Effector memory CD8-positive, alpha-beta T cell (primary cell): ENCODE measurements around the gene GPATCH3.
"Not testable (repeated sequence)": the region's sequence is repeated elsewhere in the genome, so short reads cannot be mapped to it uniquely, and the experiment has no call there.

ENCODE experiments used
- ATAC-seq: fragments of 150-1000 bp; cut with Tn5 transposase; replicated peaks from 2 replicates; pipeline ENCODE4 v1.10.0; 2021; ENCODE audit warnings: mild to moderate bottlenecking, moderate library complexity
- DNase-seq, 3 experiments: peaks; one replicate each; pipeline ENCODE4 v3.0.0; 2021
- H3K27ac Mint-ChIP-seq, 2 donors: one replicate each; pipeline ENCODE4 v1.8.0; 2022; ENCODE audit warnings: mild to moderate bottlenecking in 2 of 2, mixed read lengths in 2 of 2, moderate library complexity in 2 of 2
- H3K27me3 Mint-ChIP-seq, 2 donors: one replicate each; pipeline ENCODE4 v1.8.0; 2022; ENCODE audit warnings: mixed read lengths in 2 of 2
- H3K36me3 Mint-ChIP-seq: one replicate; pipeline ENCODE4 v1.8.0; 2022; ENCODE audit warnings: mild to moderate bottlenecking, moderate library complexity, mixed read lengths; ENCODE audit not compliant: insufficient read depth
- H3K4me1 Mint-ChIP-seq, 2 donors: one replicate each; pipeline ENCODE4 v1.8.0; 2022; ENCODE audit warnings: low read depth in 2 of 2, mixed read lengths in 2 of 2
- H3K4me3 Mint-ChIP-seq, 2 donors: one replicate each; pipeline ENCODE4 v1.8.0; 2022; ENCODE audit warnings: mild to moderate bottlenecking in 2 of 2, mixed read lengths in 2 of 2, moderate library complexity in 2 of 2
- H3K9me3 Mint-ChIP-seq, 2 donors: one replicate each; pipeline ENCODE4 v1.8.0; 2022; ENCODE audit warnings: mixed read lengths in 2 of 2

The GPATCH3 gene

DNA sequence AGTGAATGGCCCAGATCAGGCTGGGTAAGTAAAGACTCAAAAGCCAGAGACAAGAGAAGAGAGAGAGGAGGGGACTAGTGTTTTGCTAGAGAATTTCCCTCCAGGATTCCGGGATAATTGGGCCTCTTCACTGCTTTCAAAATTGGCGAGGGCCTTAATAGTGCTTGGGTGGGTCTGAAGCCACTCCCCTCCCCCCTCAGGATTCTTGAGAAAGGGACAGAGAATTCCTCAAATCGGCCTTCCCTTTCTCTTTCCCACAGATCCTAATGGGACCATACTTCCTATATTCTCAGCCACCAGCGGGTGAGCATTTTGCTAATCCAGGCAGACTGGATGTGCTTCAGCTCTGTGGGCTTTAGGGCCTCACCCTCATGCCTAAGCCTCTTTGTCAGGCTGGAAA lies 25.4 kb downstream of the GPATCH3 start:
- ATAC-seq (no peak), DNase-seq (no peak)
- Mint-ChIP-seq H3K36me3 (peaks cover 26% of the 10 kb centered on the region), H3K27me3 (no peaks in the 10 kb centered on the region), H3K4me3 (no peak overlapping the region), H3K27ac (no peak overlapping the region), H3K4me1 (no peaks in the 10 kb centered on the region), H3K9me3 (no peaks in the 10 kb centered on the region)

DNA sequence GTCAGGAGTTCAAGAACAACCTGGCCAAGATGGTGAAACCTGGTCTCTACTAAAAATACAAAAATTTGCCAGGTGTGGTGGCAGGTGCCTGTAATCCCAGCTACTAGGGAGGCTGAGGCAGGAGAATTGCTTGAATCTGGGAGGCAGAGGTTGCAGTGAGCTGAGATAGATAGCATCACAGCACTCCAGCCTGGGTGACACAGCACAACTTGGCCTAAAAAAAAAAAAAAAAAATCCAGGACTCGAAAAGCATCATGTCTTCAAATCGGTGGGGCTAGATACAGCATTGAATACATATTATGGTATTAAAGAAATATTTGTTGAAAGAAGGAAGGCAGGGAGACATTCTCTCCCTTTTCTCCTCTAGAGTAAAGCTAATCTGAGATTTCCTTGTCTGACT lies 27.2 kb downstream of the GPATCH3 start:
- not testable (repeated sequence) for DNase-seq, H3K9me3 Mint-ChIP-seq, H3K27me3 Mint-ChIP-seq, ATAC-seq, H3K4me1 Mint-ChIP-seq, H3K27ac Mint-ChIP-seq, H3K4me3 Mint-ChIP-seq
- H3K36me3 Mint-ChIP-seq: peaks cover 16% of the 10 kb centered on the region

DNA sequence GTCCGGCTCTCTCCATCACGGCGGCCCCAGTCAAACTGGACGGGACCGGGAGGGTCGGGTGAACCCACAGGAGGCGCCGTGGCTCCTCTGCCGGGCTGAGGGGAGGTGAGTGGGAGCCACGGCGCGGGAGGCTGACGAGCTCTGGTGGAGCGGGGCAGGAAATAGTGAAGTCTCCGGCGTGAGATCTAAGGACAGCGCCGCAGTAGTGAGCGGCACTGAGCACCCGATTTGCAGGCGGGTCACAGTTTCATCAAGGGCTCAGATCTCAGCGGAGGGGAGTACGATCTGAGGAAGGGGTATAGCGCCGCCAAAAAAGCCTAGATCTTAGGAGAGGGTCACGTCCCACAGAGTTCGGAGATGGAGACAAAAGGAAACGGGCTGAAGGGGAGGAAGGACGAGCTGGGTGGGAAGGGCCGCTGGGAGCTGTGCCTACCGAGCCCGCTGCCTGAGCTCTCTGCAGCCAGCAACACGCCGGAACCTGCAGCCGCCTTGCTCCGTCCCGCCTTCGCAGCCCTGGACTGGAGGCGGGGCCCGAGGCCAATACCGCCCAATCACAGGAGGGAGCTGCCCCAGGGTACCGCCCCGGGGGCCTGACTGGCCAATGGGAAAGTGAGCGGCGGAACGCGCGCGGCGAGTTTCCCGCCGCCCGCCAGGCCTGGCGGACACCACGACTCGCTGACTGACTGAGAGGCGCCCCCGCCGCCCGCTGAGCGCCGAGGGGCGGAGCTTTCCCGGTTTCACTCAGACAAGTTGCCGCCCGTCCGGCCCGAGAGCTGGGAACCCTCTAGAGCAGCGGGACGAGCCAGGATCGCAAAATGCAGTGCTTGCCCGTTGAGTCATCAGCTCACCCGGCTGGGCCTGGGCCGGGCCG lies 35.4 kb downstream of the GPATCH3 start:
- ATAC-seq: peak; percentile 95
- H3K4me3 Mint-ChIP-seq: peak overlapping the region; percentile 78

DNA sequence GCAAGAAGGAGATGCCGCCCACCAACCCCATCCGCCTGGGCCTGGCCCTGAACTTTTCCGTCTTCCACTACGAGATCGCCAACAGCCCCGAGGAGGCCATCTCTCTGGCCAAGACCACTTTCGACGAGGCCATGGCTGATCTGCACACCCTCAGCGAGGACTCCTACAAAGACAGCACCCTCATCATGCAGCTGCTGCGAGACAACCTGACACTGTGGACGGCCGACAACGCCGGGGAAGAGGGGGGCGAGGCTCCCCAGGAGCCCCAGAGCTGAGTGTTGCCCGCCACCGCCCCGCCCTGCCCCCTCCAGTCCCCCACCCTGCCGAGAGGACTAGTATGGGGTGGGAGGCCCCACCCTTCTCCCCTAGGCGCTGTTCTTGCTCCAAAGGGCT lies 36.6 kb downstream of the GPATCH3 start:
- Mint-ChIP-seq H3K36me3 (peaks cover 26% of the 10 kb centered on the region), H3K4me1 (peaks cover 7 to 14% of the 10 kb centered on the region in 2 donors), H3K9me3 (no peaks in the 10 kb centered on the region), H3K27me3 (no peaks in the 10 kb centered on the region), H3K4me3 (peak overlapping the region; percentile 78), H3K27ac (peak overlapping the region; percentile 73 to 90)
- no peak for ATAC-seq
- DNase-seq: no peak

More for the DNA sequence above, 35.4 kb downstream of the GPATCH3 start:
- peaks cover 7 to 14% of the 10 kb centered on the region in 2 donors for H3K4me1 Mint-ChIP-seq
- peak; percentile 92 to 95 (median 94) for DNase-seq
- no peaks in the 10 kb centered on the region for H3K9me3 Mint-ChIP-seq
- H3K27ac Mint-ChIP-seq: peak overlapping the region; percentile 73 to 90
- H3K27me3 Mint-ChIP-seq: no peaks in the 10 kb centered on the region
- H3K36me3 Mint-ChIP-seq: peaks cover 24% of the 10 kb centered on the region

DNA sequence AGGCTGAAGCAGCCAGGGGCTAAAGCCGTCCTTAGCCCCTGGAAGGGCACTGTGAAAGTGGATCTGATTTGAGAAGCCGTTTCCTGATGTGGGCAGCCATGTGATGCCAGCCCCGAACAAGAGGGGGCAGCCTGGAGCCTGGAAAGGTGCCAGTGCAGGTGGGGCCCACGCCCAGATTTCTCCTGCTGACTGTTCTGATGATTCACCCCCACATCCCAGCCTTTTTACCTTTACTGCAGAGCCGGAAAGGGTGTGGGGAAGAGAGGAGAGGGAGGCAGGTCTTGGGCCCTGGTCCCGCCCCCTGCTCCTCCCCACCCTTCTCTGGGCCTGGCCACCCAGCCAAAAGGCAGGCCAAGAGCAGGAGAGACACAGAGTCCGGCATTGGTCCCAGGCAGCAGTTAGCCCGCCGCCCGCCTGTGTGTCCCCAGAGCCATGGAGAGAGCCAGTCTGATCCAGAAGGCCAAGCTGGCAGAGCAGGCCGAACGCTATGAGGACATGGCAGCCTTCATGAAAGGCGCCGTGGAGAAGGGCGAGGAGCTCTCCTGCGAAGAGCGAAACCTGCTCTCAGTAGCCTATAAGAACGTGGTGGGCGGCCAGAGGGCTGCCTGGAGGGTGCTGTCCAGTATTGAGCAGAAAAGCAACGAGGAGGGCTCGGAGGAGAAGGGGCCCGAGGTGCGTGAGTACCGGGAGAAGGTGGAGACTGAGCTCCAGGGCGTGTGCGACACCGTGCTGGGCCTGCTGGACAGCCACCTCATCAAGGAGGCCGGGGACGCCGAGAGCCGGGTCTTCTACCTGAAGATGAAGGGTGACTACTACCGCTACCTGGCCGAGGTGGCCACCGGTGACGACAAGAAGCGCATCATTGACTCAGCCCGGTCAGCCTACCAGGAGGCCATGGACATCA lies 37.2 kb downstream of the GPATCH3 start, which contains the start of gene SFN:
Gene SFN, plus strand, starts transcription at position 369 of the 904 bp plus-strand sequence. Its CDS starts 64 bp downstream, at position 433.
- no peaks in the 10 kb centered on the region for H3K27me3 Mint-ChIP-seq
- peak in 1 of 3 experiments; percentile 19 for DNase-seq
- peak within 1 kb of the TSS; percentile 73 to 90 for H3K27ac Mint-ChIP-seq
- ATAC-seq: no peak
- peaks cover 23% of the 10 kb centered on the region for H3K36me3 Mint-ChIP-seq
- H3K4me1 Mint-ChIP-seq: peaks cover 7 to 14% of the 10 kb centered on the region in 2 donors
- peak within 1 kb of the TSS; percentile 78 for H3K4me3 Mint-ChIP-seq
- H3K9me3 Mint-ChIP-seq: no peaks in the 10 kb centered on the region

DNA sequence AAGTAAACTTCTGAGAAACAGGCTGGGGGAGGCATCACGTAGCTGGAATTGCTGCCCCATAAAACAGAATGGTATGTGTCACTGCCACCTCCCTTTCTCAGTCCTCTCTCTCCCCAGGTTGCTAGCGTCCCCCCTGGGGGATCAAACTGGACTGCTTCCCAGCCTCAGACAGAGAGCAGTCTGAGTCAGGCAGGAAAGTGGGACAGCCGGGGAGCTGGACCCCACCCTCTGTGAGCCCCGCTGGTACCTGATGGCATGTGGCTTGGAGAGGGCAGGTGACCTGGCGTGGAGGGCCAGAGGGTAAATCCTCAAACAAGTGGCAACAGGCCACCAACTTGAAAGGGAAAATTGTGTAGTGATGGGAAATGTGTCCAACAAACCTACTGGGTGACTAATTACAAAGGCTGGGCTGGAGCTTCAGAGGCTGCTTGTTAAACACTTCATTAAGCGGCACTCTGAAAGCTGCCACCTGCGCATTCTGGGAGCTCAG lies 38.3 kb downstream of the GPATCH3 start:
- no peaks in the 10 kb centered on the region for H3K27me3 Mint-ChIP-seq
- peaks cover 28% of the 10 kb centered on the region for H3K36me3 Mint-ChIP-seq
- ATAC-seq (no peak), DNase-seq (no peak)
- peak overlapping the region; percentile 42 to 51 for H3K27ac Mint-ChIP-seq
- peaks cover 7 to 14% of the 10 kb centered on the region in 2 donors for H3K4me1 Mint-ChIP-seq
- no peak overlapping the region for H3K4me3 Mint-ChIP-seq
- no peaks in the 10 kb centered on the region for H3K9me3 Mint-ChIP-seq

DNA sequence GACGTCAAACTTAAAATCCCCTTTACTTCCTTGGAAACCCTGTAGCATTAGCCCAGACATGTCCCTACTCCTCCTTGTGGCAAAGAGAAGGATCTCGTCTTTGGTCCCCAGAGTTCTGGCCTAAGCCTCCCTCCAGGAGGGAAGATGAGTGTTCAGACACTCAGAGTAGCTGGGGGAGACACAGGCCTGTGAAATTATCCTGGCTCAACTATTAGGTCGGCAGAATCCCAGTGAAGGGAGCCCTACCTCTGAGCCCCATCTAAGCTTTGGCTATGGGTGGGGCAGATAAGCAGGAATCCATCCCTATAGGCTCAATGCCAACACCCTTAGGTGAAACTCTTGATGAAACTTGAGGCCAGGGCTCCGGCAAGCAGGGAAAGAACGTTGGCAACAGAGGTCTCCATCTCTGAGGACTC lies 39.0 kb downstream of the GPATCH3 start:
- Mint-ChIP-seq H3K4me1 (peaks cover 7 to 14% of the 10 kb centered on the region in 2 donors), H3K36me3 (peaks cover 34% of the 10 kb centered on the region), H3K9me3 (no peaks in the 10 kb centered on the region), H3K4me3 (no peak overlapping the region), H3K27me3 (no peaks in the 10 kb centered on the region), H3K27ac (peak overlapping the region in 1 of 2 donors; percentile 51)
- no peak for DNase-seq
- no peak for ATAC-seq

DNA sequence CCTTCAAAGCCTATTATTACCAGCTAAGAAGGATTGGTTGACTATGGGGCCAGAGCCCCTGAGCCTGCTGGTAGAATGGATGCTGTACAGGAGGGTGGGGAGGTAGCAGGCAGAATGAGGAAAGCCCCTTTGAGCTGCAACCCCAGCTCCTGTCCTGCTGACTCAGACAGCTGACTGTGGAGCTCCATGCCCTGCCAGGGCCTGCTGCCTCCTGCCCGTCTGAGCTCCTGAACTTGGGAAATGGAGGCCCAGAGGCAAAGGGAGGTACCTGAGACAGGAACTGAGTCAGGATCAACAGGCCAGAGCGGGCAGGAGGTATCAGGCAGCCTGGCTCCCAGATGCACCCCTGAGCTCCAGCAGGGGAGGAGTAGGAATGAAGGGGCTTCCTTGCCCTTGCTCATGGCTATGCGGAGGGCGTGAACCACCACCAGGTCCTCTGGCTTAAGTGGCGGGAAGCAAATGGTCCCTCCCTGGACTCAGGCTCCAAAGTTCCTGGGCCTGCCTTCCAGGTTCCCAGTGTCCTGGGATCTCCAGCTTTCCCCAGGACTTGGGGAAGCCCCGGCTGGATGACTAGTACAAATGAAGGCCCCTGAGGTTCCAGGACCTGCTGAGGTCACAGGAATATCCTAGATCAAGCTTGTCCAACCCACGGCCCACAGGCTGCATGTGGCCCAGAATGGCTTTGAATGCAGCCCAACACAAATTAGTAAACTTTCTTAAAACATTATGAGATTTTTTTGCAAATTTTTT lies 41.2 kb downstream of the GPATCH3 start:
- ATAC-seq (no peak), DNase-seq (no peak)
- H3K27me3 Mint-ChIP-seq: no peaks in the 10 kb centered on the region
- peaks cover 48% of the 10 kb centered on the region for H3K36me3 Mint-ChIP-seq
- H3K4me1 Mint-ChIP-seq: peaks cover 2 to 7% of the 10 kb centered on the region in 2 donors
- no peaks in the 10 kb centered on the region for H3K9me3 Mint-ChIP-seq
- H3K27ac Mint-ChIP-seq: peak overlapping the region in 1 of 2 donors; percentile 66
- H3K4me3 Mint-ChIP-seq: no peak overlapping the region

DNA sequence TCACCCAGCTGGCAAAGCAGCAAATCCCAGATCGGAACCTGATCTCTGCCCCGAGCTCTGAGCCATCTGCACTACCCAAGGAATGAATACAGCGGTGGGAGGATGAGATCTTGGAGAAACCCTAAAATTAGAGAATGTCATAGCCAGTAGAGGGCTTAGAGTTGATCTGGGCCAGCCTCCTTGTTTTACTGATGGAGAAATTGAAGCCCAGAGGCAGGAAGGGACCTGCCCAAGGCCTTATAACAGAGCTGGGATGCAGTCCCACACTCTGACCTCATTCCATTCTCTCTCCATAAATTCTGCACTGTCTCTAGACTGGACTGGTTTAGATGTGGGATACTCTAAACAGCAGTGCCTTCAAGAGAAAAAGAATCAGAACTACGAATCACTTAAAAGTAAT lies 42.1 kb downstream of the GPATCH3 start:
- H3K4me3 Mint-ChIP-seq: no peak overlapping the region
- peaks cover 53% of the 10 kb centered on the region for H3K36me3 Mint-ChIP-seq
- ATAC-seq (no peak), DNase-seq (no peak)
- peak overlapping the region in 1 of 2 donors; percentile 23 for H3K27ac Mint-ChIP-seq
- no peaks in the 10 kb centered on the region for H3K9me3 Mint-ChIP-seq
- H3K4me1 Mint-ChIP-seq: peaks cover 0 to 6% of the 10 kb centered on the region in 2 donors
- no peaks in the 10 kb centered on the region for H3K27me3 Mint-ChIP-seq

DNA sequence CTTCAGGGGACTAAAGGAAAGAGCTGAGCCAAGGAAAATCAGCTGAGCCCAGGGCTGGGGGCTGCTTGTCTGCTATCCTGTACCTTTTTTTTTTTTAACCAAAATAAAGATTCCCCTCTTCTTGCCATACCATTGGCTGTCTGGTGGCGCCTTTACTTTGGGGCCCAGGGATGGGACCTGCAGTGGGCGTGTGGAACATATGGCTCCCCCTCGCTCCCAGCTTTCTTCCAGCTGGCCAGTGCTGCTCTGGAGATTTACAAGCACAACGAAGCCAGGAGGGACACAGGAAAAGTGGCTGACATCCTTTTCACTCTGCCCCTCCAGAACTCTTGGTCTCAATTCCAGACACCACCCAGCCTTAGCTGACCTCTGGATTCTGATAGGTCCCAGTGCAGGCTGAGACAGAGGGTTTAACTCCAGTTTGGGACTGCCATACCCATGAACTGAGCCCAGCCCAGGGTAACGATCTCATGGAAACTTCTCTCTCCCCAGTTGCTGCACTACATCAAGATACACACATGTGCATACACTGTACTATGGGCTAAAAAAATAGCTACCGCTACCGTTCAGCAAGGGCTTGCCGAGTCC lies 42.7 kb downstream of the GPATCH3 start:
- Mint-ChIP-seq H3K27ac (no peak overlapping the region), H3K36me3 (peaks cover 53% of the 10 kb centered on the region), H3K27me3 (no peaks in the 10 kb centered on the region), H3K4me1 (peaks cover 3 to 8% of the 10 kb centered on the region in 2 donors), H3K4me3 (no peak overlapping the region), H3K9me3 (no peaks in the 10 kb centered on the region)
- no peak for DNase-seq
- no peak for ATAC-seq

DNA sequence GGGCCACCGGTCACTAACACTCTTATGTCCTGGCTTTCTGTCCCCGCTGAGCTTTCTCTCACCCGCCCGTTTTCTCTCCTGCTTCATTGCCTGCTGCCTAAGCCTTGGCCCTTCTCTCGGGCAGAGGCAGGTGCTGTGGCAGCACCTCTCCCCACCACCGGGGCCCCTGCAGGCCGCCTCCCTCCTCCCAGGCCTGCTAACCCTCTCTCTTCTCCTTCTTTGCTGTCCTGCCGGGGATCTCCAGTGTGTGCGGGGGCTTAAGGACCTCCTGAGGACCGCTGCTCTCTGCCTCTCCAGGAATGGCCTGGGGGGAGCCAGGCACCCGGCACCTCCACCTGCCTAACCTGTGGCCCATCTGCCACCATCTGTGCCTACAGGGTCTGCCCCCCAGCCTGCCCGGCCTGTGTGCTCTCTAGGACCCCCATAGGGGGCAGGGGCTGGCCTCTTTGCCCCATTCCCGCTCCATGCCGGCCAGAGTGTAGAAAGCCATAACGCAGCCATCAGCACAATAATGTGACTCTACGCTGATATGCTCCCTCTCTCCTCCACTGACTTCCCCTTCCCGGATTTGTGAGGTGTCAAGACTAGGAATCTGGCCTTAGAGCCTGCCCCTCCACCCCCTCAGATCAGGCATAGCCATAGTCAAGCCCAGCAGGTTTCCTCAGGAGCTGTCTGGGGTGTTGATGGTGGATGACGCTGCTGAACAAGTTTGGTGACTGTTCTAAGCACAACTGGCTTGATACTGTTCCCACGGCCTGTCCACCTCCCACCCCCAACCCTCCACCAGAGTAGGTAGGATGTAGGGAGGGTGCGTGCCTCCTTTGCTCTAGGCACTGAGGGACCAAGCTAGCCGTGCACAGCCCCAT lies 43.4 kb downstream of the GPATCH3 start:
- peak overlapping the region; percentile 75 to 82 for H3K27ac Mint-ChIP-seq
- H3K27me3 Mint-ChIP-seq: no peaks in the 10 kb centered on the region
- peaks cover 3 to 6% of the 10 kb centered on the region in 2 donors for H3K4me1 Mint-ChIP-seq
- no peaks in the 10 kb centered on the region for H3K9me3 Mint-ChIP-seq
- no peak overlapping the region for H3K4me3 Mint-ChIP-seq
- peaks cover 53% of the 10 kb centered on the region for H3K36me3 Mint-ChIP-seq
- no peak for DNase-seq
- no peak for ATAC-seq

DNA sequence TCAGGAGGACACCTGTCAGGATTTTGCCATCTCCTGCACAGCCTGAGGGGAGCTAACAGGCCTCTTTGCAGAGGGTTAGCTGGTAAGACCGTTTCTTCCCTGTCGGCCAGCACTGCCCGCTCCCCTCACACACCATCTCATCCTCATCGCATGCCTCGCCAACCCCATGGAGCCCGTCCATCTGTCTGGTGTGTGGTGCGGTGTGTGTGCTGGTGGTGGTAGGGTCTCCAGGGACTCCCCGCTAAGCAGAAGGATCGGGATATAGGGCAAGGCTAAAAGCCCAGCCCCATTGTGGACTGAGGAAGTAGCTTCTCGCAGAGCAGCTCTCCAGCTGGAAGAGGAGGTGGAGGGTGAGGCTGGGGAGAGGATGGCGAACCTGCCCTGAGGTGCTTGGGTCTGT lies 44.1 kb downstream of the GPATCH3 start:
- no peak for DNase-seq
- ATAC-seq: no peak
- no peaks in the 10 kb centered on the region for H3K9me3 Mint-ChIP-seq
- peaks cover 60% of the 10 kb centered on the region for H3K36me3 Mint-ChIP-seq
- H3K4me3 Mint-ChIP-seq: no peak overlapping the region
- H3K27ac Mint-ChIP-seq: peak overlapping the region; percentile 82 to 83
- H3K4me1 Mint-ChIP-seq: peaks cover 3 to 6% of the 10 kb centered on the region in 2 donors
- H3K27me3 Mint-ChIP-seq: no peaks in the 10 kb centered on the region
